ENCODE measurements around the gene ZSCAN16. TPM values are rescaled to one million over a fixed set of nuclear protein-coding genes. Genes with fewer than 3 reads are reported as not detected.

Gene ZSCAN16
- total and polyA plus RNA-seq, 9 of the 15 experiments (the other 6 are each of a cell fraction or from before 2014, with no cell fraction given): 0.08 TPM; not detected in 8

DNA sequence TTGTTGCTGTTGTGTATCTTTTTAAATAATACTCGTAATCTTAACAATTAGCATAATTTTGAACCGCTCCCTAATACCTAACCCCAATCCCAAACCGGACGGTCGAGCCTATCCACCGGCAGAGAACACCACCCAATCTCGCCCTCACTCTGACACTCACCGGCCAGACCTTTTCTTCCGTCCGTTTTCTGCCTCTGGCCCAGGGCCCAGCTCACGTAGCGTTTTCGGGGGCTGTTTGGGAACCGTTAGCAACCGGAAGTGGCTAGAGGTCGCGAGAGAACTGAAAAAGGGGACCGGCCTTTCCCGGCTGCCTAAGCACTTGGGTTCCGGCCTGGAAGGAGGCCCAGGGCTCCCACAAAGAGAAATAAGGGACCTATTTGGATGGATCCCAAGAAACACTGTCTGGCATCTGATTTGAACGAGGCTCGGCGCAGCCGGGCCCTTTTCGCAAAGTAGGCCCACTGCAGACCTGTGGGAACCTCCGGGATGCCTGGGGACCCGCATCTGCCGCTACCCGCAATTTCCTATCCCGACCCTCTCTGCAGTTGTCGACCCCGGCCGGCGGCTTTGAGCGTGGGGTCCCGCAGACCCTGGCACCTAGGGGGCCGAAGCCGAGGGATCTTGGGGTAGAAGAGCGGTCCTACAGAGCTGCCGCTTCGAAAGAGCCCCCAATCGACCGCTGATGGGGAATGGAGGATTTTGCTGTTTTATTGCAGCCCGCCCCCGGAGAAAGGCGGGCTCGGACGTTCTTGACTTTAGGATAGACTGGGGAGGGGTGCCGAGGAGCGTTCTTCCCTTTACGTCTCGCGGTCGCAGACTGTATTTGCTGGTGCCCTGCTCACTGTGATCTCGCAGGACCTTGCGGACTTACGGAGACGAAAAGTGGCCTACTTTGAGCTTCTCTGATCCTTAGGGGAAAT, 12.4 kb downstream of the ZSCAN16 start (continued):
- TF ChIP-seq, protein P1, sequence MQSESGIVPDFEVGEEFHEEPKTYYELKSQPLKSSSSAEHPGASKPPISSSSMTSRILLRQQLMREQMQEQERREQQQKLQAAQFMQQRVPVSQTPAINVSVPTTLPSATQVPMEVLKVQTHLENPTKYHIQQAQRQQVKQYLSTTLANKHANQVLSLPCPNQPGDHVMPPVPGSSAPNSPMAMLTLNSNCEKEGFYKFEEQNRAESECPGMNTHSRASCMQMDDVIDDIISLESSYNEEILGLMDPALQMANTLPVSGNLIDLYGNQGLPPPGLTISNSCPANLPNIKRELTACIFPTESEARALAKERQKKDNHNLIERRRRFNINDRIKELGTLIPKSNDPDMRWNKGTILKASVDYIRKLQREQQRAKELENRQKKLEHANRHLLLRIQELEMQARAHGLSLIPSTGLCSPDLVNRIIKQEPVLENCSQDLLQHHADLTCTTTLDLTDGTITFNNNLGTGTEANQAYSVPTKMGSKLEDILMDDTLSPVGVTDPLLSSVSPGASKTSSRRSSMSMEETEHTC (IDR thresholded peaks at IDR 0.05): no peak
- no peak for TF ChIP-seq MBD1 (CRISPR knock-in tag; IDR thresholded peaks at IDR 0.05)
- TF ChIP-seq POLR2G (IDR thresholded peaks at IDR 0.05; ENCODE audit: low read depth, low read length): peak; percentile 91
- no peak for TF ChIP-seq ZNF707 (CRISPR knock-in tag; conservative IDR thresholded peaks at IDR 0.05)
- no peak for TF ChIP-seq PHTF2 (CRISPR knock-in tag; IDR thresholded peaks at IDR 0.05)
- TF ChIP-seq PHB (CRISPR knock-in tag; IDR thresholded peaks at IDR 0.05): 0 out of 2 replicates have a peak, but pooled peaks have one; percentile 6
- no peak for TF ChIP-seq ZNF644 (tag; IDR thresholded peaks at IDR 0.05; ENCODE audit: low read depth)
- TF ChIP-seq NFRKB (IDR thresholded peaks at IDR 0.05; ENCODE audit: low read depth): peak; percentile 93
- TF ChIP-seq, protein P2, sequence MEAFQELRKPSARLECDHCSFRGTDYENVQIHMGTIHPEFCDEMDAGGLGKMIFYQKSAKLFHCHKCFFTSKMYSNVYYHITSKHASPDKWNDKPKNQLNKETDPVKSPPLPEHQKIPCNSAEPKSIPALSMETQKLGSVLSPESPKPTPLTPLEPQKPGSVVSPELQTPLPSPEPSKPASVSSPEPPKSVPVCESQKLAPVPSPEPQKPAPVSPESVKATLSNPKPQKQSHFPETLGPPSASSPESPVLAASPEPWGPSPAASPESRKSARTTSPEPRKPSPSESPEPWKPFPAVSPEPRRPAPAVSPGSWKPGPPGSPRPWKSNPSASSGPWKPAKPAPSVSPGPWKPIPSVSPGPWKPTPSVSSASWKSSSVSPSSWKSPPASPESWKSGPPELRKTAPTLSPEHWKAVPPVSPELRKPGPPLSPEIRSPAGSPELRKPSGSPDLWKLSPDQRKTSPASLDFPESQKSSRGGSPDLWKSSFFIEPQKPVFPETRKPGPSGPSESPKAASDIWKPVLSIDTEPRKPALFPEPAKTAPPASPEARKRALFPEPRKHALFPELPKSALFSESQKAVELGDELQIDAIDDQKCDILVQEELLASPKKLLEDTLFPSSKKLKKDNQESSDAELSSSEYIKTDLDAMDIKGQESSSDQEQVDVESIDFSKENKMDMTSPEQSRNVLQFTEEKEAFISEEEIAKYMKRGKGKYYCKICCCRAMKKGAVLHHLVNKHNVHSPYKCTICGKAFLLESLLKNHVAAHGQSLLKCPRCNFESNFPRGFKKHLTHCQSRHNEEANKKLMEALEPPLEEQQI (IDR thresholded peaks at IDR 0.05): peak; percentile 100
- TF ChIP-seq U2AF1 (optimal IDR thresholded peaks at IDR 0.05; ENCODE audit: low read depth, low read length): no peak
- TF ChIP-seq ZNF224 (CRISPR knock-in tag; IDR thresholded peaks at IDR 0.05): no peak
- no peak for TF ChIP-seq ZNF717 (CRISPR knock-in tag; IDR thresholded peaks at IDR 0.05)
- peak; percentile 82 for TF ChIP-seq E2F8 (IDR thresholded peaks at IDR 0.05; ENCODE audit: low read depth, partially characterized antibody)
- no peak; the same call in 1 of the 2 replicates for TF ChIP-seq NFE2 (IDR thresholded peaks at IDR 0.05; ENCODE audit: low read depth)
- TF ChIP-seq ZNF57 (CRISPR knock-in tag; IDR thresholded peaks at IDR 0.05): peak; percentile 22; the same call in 1 of the 2 replicates
- no peak for TF ChIP-seq RBM25 (IDR thresholded peaks at IDR 0.05; ENCODE audit: low read depth, low read length, severe bottlenecking)
- TF ChIP-seq BHLHE40 (IDR thresholded peaks at IDR 0.05; ENCODE audit: low read length): peak; percentile 68
- no peak for TF ChIP-seq ZKSCAN3 (CRISPR knock-in tag; IDR thresholded peaks at IDR 0.05)
